SJCRH30 (cell line): Measurements from ENCODE around the gene CXorf38. TPM values are rescaled to one million over a fixed set of nuclear protein-coding genes. Genes with fewer than 3 reads are reported as not detected.

Source experiments
- DNase-seq, 2 experiments: peaks; one replicate each; pipeline ENCODE4 v3.0.0-alpha.2; 2015 to 2020
- H3K27ac ChIP-seq: fragments of 250-450 bp; sonication (Bioruptor Pico); 2 replicates; pipeline ENCODE4 v1.5.1; 2020; ENCODE audit warnings: mild to moderate bottlenecking, moderate library complexity
- H3K27me3 ChIP-seq: fragments of 250-450 bp; sonication (Bioruptor Pico); 2 replicates; pipeline ENCODE4 v1.5.1; 2020; ENCODE audit warnings: mild to moderate bottlenecking, moderate library complexity
- H3K36me3 ChIP-seq: fragments of 250-450 bp; sonication (Bioruptor Pico); 2 replicates; pipeline ENCODE4 v1.5.1; 2020; ENCODE audit warnings: mild to moderate bottlenecking, moderate library complexity
- H3K4me1 ChIP-seq: fragments of 250-450 bp; sonication (Bioruptor Pico); 2 replicates; pipeline ENCODE4 v1.5.1; 2020; ENCODE audit warnings: mild to moderate bottlenecking, moderate library complexity
- H3K4me3 ChIP-seq: fragments of 250-450 bp; sonication (Bioruptor Pico); 2 replicates; pipeline ENCODE4 v1.5.1; 2020; ENCODE audit warnings: mild to moderate bottlenecking, moderate library complexity
- H3K9me3 ChIP-seq: fragments of 250-450 bp; sonication (Bioruptor Pico); replicated peaks from 2 replicates; pipeline ENCODE4 v1.5.1; 2020; ENCODE audit warnings: mild to moderate bottlenecking, moderate library complexity
- total RNA-seq: library from RNA; depleted of rRNA; stranded (reverse); fragments of >200 nt; shearing (Covaris generic); gene quantifications from 2 replicates; pipeline ENCODE4 v1.2.3, GENCODE V29; 2014; rRNA removed

The CXorf38 gene
- total RNA-seq = 7.7 and 9.3 TPM in 2 replicates

GRCh38 chrX:40647307-40648197, at the start of gene CXorf38:
Gene CXorf38 (minus strand): TSS chrX:40647561. CDS start chrX:40647520, 41 bp downstream.
- H3K36me3 ChIP-seq = no peaks in the 10 kb centered on the region
- H3K27me3 ChIP-seq = no peaks in the 10 kb centered on the region
- H3K9me3 ChIP-seq = no peaks in the 10 kb centered on the region
- peak within 1 kb of the TSS; percentile 71 for H3K4me3 ChIP-seq
- peak within 1 kb of the TSS; percentile 82 for H3K27ac ChIP-seq
- peaks cover 4% of the 10 kb centered on the region; the same call in 1 of the 2 replicates for H3K4me1 ChIP-seq
- DNase-seq = peak; percentile 84 to 87

GRCh38 chrX:40694802-40695201, 47.4 kb upstream of the CXorf38 start:
- H3K27me3 ChIP-seq = no peaks in the 10 kb centered on the region
- H3K36me3 ChIP-seq = peaks cover 10% of the 10 kb centered on the region; the same call in 1 of the 2 replicates
- no peaks in the 10 kb centered on the region for H3K4me1 ChIP-seq
- no peak overlapping the region for H3K4me3 ChIP-seq
- H3K27ac ChIP-seq = no peak overlapping the region
- no peaks in the 10 kb centered on the region for H3K9me3 ChIP-seq
- DNase-seq = no peak

GRCh38 chrX:40688929-40689328, 41.6 kb upstream of the CXorf38 start:
- DNase-seq = no peak
- Histone ChIP-seq H3K9me3 (no peaks in the 10 kb centered on the region), H3K4me3 (no peak overlapping the region), H3K27ac (no peak overlapping the region), H3K36me3 (no peaks in the 10 kb centered on the region; the same call in 1 of the 2 replicates), H3K4me1 (no peaks in the 10 kb centered on the region), H3K27me3 (no peaks in the 10 kb centered on the region)

GRCh38 chrX:40687169-40687568, 39.8 kb upstream of the CXorf38 start:
- H3K4me3 ChIP-seq = no peak overlapping the region
- DNase-seq = no peak
- H3K36me3 ChIP-seq = no peaks in the 10 kb centered on the region; the same call in 1 of the 2 replicates
- no peak overlapping the region for H3K27ac ChIP-seq
- no peaks in the 10 kb centered on the region for H3K4me1 ChIP-seq
- no peaks in the 10 kb centered on the region for H3K9me3 ChIP-seq
- no peaks in the 10 kb centered on the region for H3K27me3 ChIP-seq

GRCh38 chrX:40685362-40685918, 38.1 kb upstream of the CXorf38 start:
- DNase-seq = no peak
- no peak overlapping the region for H3K4me3 ChIP-seq
- no peaks in the 10 kb centered on the region for H3K36me3 ChIP-seq
- H3K27ac ChIP-seq = no peak overlapping the region
- no peaks in the 10 kb centered on the region for H3K27me3 ChIP-seq
- no peaks in the 10 kb centered on the region for H3K9me3 ChIP-seq
- H3K4me1 ChIP-seq = no peaks in the 10 kb centered on the region

- no peak overlapping the region for H3K4me3 ChIP-seq
- H3K9me3 ChIP-seq = no peaks in the 10 kb centered on the region
- no peak overlapping the region for H3K27ac ChIP-seq
- H3K27me3 ChIP-seq = no peaks in the 10 kb centered on the region
- no peaks in the 10 kb centered on the region for H3K36me3 ChIP-seq
- no peaks in the 10 kb centered on the region for H3K4me1 ChIP-seq
- DNase-seq = no peak
Measured at GRCh38 chrX:40684092-40684491, 36.7 kb upstream of the CXorf38 start.

GRCh38 chrX:40683245-40683644, 35.9 kb upstream of the CXorf38 start:
- Histone ChIP-seq H3K4me3 (no peak overlapping the region), H3K27me3 (no peaks in the 10 kb centered on the region), H3K27ac (no peak overlapping the region), H3K36me3 (no peaks in the 10 kb centered on the region), H3K9me3 (no peaks in the 10 kb centered on the region), H3K4me1 (no peaks in the 10 kb centered on the region)
- DNase-seq = no peak

- peaks cover under 1% of the 10 kb centered on the region; the same call in 1 of the 2 replicates for H3K36me3 ChIP-seq
Measured at GRCh38 chrX:40671126-40671525, 23.8 kb upstream of the CXorf38 start.

GRCh38 chrX:40663880-40664630, 16.7 kb upstream of the CXorf38 start:
- Histone ChIP-seq H3K4me3 (no peak overlapping the region), H3K36me3 (peaks cover 4% of the 10 kb centered on the region; the same call in 1 of the 2 replicates), H3K27me3 (no peaks in the 10 kb centered on the region), H3K4me1 (no peaks in the 10 kb centered on the region), H3K27ac (no peak overlapping the region), H3K9me3 (no peaks in the 10 kb centered on the region)
- peak in 1 of 2 experiments; percentile 4 for DNase-seq

More at GRCh38 chrX:40671126-40671525, 23.8 kb upstream of the CXorf38 start:
- Histone ChIP-seq H3K4me3 (no peak overlapping the region), H3K9me3 (no peaks in the 10 kb centered on the region), H3K27ac (no peak overlapping the region), H3K4me1 (no peaks in the 10 kb centered on the region), H3K27me3 (no peaks in the 10 kb centered on the region)
- no peak for DNase-seq

- no peaks in the 10 kb centered on the region for H3K27me3 ChIP-seq
- H3K4me3 ChIP-seq = no peak overlapping the region
- H3K36me3 ChIP-seq = peaks cover 4% of the 10 kb centered on the region; the same call in 1 of the 2 replicates
- no peaks in the 10 kb centered on the region for H3K4me1 ChIP-seq
- H3K27ac ChIP-seq = no peak overlapping the region
- no peak for DNase-seq
- H3K9me3 ChIP-seq = no peaks in the 10 kb centered on the region
Measured at GRCh38 chrX:40663078-40663740, 15.8 kb upstream of the CXorf38 start.

- H3K4me3 ChIP-seq = no peak overlapping the region
- peaks cover 4% of the 10 kb centered on the region; the same call in 1 of the 2 replicates for H3K36me3 ChIP-seq
- H3K27me3 ChIP-seq = no peaks in the 10 kb centered on the region
- no peaks in the 10 kb centered on the region for H3K9me3 ChIP-seq
- DNase-seq = no peak
- no peaks in the 10 kb centered on the region for H3K4me1 ChIP-seq
- no peak overlapping the region for H3K27ac ChIP-seq
Measured at GRCh38 chrX:40661489-40661888, 14.1 kb upstream of the CXorf38 start.

- Histone ChIP-seq H3K9me3 (no peaks in the 10 kb centered on the region), H3K27me3 (no peaks in the 10 kb centered on the region), H3K27ac (no peak overlapping the region), H3K36me3 (no peaks in the 10 kb centered on the region), H3K4me1 (no peaks in the 10 kb centered on the region), H3K4me3 (no peak overlapping the region)
- no peak for DNase-seq
Measured at GRCh38 chrX:40660381-40660780, 13.0 kb upstream of the CXorf38 start.

- no peak for DNase-seq
- no peaks in the 10 kb centered on the region for H3K4me1 ChIP-seq
- no peaks in the 10 kb centered on the region for H3K9me3 ChIP-seq
- no peaks in the 10 kb centered on the region for H3K27me3 ChIP-seq
- H3K4me3 ChIP-seq = no peak overlapping the region
- H3K36me3 ChIP-seq = no peaks in the 10 kb centered on the region
- no peak overlapping the region for H3K27ac ChIP-seq
Measured at GRCh38 chrX:40653535-40653934, 6.2 kb upstream of the CXorf38 start.

GRCh38 chrX:40652664-40653063, 5.3 kb upstream of the CXorf38 start:
- Histone ChIP-seq H3K27me3 (no peaks in the 10 kb centered on the region), H3K4me1 (peaks cover 4% of the 10 kb centered on the region; the same call in 1 of the 2 replicates), H3K4me3 (no peak overlapping the region), H3K27ac (no peak overlapping the region), H3K9me3 (no peaks in the 10 kb centered on the region), H3K36me3 (no peaks in the 10 kb centered on the region)
- no peak for DNase-seq
